ENCODE data around the gene GUCD1.
A peak's percentile ranks its signal among the peaks of the same experiment; 100 is the strongest.
"Not testable (repeated sequence)": the region's sequence is repeated elsewhere in the genome, so short reads cannot be mapped to it uniquely, and the experiment has no call there.

GUCD1 gene

DNA sequence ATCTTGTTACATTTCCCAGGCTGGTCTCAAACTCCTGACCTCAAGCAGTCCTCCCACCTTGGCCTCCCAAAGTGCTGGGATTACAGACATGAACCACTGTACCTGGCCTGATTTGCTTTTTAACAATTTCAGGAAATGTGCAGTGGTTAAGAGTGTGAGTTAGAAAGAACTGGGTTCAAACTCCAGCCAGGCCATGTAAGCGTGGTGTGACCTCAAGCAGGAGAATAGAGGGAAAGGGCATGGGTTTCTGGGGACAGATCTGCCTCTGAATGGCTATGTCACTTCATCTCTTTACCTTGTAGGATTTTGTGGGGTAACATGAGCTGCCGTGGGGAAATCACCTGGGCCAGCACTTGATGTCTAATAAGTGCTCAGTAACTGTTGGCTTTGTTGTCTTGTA lies 10.1 kb upstream of the GUCD1 start:
- DNase-seq (no peak), ATAC-seq (replicated peaks) (no peak)
- peak overlapping the region; percentile 49 to 77 for H3K27ac Mint-ChIP-seq
- no peak overlapping the region for H3K4me3 Mint-ChIP-seq
- H3K4me1 Mint-ChIP-seq (ENCODE audit: low read depth in 2 of 2), result peaks cover 23 to 44% of the 10 kb centered on the region in 2 donors
- no peaks in the 10 kb centered on the region for H3K9me3 Mint-ChIP-seq
- no peaks in the 10 kb centered on the region for H3K27me3 Mint-ChIP-seq
- H3K36me3 Mint-ChIP-seq (ENCODE audit: insufficient read depth), result peaks cover 72% of the 10 kb centered on the region

DNA sequence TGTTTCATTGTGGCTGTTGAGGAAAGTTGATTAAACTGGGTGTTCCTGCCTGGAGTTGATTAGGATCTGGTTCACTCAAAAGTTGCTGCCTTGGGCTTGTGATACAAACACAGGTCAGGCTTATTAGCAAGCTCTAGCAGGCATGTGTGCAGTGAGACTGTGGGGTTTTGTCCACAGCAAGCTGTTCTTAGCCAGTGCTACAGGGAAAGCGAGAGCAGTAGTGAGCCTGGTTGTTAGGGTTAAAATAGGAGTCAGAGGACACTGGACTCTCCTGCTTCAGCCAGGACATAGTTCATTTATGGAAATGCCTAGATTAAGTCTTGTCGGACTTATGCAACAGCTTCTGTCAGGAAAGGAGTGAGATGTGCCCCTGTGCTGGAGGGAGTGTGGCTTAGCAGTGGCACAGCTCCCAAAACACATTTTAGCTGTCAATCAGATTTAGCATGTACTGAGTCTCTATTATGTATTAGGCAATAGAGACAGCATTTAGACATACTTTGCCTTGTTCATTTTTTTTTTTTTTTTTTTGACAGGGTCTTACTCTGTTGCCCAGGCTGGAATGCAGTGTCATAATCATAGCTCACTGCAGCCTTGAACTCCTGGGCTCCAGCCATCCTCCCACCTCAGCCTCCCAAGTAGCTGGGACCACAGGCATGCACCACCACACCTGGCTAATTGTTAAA lies 9.6 kb upstream of the GUCD1 start:
- Mint-ChIP-seq H3K9me3 (no peaks in the 10 kb centered on the region), H3K4me3 (peak overlapping the region in 1 of 2 donors; percentile 30), H3K27ac (peak overlapping the region; percentile 49 to 77), H3K4me1 (ENCODE audit: low read depth in 2 of 2) (peaks cover 23 to 44% of the 10 kb centered on the region in 2 donors), H3K36me3 (ENCODE audit: insufficient read depth) (peaks cover 72% of the 10 kb centered on the region), H3K27me3 (no peaks in the 10 kb centered on the region)
- ATAC-seq (replicated peaks), result no peak
- DNase-seq, result no peak

DNA sequence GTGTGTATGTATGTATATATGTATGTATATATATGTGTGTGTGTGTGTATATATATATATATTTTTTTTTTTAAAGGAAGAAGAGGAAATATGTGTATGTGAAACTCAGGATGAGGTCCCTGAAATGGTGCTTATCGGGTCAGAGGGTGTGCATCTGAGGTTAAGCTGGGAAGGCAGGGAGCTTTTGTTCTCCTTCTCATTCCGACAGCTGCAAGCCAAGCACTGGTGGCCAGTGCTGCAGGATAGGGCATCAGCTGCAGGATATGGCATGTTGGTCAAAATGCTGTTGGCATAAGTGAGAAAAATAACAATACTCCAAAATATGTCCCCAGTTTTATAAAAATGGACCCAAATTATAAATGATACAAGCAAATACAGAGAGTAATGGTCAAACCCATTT lies 8.3 kb upstream of the GUCD1 start:
- no peak for ATAC-seq (replicated peaks)
- H3K27me3 Mint-ChIP-seq, result no peaks in the 10 kb centered on the region
- H3K27ac Mint-ChIP-seq, result peak overlapping the region in 1 of 2 donors; percentile 49
- H3K9me3 Mint-ChIP-seq, result no peaks in the 10 kb centered on the region
- H3K4me1 Mint-ChIP-seq (ENCODE audit: low read depth in 2 of 2), result peaks cover 31 to 54% of the 10 kb centered on the region in 2 donors
- H3K4me3 Mint-ChIP-seq, result no peak overlapping the region
- no peak for DNase-seq
- H3K36me3 Mint-ChIP-seq (ENCODE audit: insufficient read depth), result peaks cover 73% of the 10 kb centered on the region

DNA sequence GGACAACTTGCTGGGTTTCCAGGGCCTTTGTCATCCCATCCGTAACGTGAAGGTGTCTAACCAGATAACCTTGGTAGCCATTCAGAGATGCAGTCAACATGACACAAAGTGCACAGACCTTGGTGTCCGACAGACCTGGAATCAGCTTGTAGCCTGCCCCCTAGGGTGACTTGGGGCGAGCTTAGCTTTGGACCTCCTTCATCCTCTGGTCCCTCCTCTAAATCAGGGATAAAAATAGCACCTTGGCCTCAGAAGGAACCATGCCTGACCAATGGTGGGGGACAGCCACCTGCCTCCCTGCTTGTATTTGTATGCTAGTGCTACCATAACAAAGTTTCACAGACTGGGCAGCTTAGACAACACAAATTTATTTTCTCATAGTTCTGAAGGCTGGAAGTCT lies 4.5 kb upstream of the GUCD1 start:
- peaks cover 37 to 59% of the 10 kb centered on the region in 2 donors for H3K4me1 Mint-ChIP-seq (ENCODE audit: low read depth in 2 of 2)
- H3K27ac Mint-ChIP-seq, result no peak overlapping the region
- no peak overlapping the region for H3K4me3 Mint-ChIP-seq
- no peaks in the 10 kb centered on the region for H3K9me3 Mint-ChIP-seq
- ATAC-seq (replicated peaks) (no peak), DNase-seq (no peak)
- H3K27me3 Mint-ChIP-seq, result no peaks in the 10 kb centered on the region
- H3K36me3 Mint-ChIP-seq (ENCODE audit: insufficient read depth), result peaks cover 59% of the 10 kb centered on the region

DNA sequence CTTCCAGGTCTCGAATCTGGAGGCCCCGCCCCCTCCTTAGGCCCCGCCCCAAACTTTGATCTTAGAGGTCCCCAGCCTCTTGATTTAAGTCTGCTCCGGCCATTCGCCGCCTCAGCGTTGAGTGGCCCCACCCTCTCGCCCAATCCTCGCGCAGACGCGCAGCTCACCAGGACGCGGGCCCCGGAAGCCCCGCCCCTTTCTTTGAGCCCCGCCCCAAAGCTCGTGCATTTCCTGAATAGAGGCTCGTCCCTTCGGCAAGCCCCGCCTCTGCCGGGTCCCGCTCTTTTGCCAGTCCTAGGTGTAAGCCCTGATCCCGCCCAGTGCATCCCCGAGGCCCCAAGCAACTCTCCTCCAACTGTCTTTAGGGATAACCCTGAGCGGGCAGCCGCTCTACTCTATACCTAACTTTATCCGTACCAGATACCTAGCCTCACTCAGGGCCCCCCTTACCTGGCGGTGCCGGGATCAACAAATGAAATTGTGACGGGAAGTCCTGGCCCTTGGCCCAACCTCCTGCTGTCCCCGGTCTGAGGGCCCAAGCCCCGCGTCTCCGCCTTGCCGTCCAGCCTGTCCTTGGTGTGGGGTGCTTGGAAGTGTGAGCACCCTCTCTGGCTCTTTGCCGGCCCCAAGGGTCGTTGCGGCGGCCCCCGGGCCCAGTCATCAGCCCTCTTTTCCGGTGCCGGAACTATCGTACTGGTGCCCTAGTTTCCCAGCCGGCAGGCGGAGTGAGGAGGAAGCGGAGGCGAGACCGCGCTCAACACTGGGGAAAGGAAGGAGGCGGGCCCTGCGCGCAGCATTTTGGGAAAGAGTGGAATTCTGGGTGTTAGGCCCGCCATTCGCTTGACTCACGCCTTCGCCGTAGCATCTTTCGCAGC lies 464 bp upstream of the GUCD1 start, which contains the start of gene SNRPD3:
SNRPD3 (plus strand) TSS at position 835 of the 875 bp plus-strand sequence. CDS start 1,676 bp downstream, outside the sequence.
- Mint-ChIP-seq H3K36me3 (ENCODE audit: insufficient read depth) (peaks cover 41% of the 10 kb centered on the region), H3K27me3 (no peaks in the 10 kb centered on the region), H3K4me3 (peak within 1 kb of the TSS; percentile 98 to 99), H3K27ac (peak within 1 kb of the TSS; percentile 95 to 99), H3K9me3 (no peaks in the 10 kb centered on the region), H3K4me1 (ENCODE audit: low read depth in 2 of 2) (peaks cover 53 to 65% of the 10 kb centered on the region in 2 donors)
- ATAC-seq (replicated peaks) (peak; percentile 83), DNase-seq (peak; percentile 94 to 96 (median 95))

DNA sequence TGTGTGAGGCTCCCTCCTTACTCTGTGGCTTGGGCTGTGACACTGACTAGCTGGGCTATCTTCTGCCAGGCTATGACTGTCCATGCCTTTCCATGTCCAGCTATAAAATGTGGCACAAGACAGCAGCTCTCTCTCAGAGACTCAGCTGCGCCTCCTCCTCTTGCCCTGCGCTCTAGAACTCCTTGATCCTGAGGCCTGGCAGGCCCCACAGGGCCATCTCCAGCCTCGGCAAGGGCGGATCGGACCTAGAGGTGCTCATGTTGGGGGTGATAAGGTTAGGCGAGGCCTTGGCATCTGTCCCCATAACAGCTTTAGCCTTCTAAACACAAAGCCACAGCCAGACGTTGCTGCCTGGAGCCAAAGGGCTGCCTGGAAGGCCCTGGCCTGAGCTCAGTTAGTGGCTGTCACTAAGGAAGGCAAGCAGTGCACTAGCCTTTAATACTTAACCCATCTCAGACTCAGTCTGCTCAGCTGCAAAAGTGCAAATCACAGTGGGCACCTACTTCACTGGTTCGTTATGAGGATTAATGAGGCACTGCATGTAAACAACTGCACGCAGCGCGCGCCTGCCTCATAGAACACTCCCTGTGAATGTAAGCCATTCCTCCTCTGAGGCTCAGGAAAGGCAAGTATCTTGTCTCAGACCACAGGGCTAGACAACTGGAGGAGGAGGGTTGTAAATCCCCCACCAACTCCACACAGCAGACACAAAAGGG lies 1.2 kb downstream of the GUCD1 start:
- Mint-ChIP-seq H3K27me3 (no peaks in the 10 kb centered on the region), H3K4me3 (peak overlapping the region; percentile 98 to 99), H3K4me1 (ENCODE audit: low read depth in 2 of 2) (peaks cover 55 to 62% of the 10 kb centered on the region in 2 donors), H3K36me3 (ENCODE audit: insufficient read depth) (peaks cover 25% of the 10 kb centered on the region), H3K27ac (peak overlapping the region; percentile 90 to 95), H3K9me3 (no peaks in the 10 kb centered on the region)
- ATAC-seq (replicated peaks), result no peak
- no peak for DNase-seq

DNA sequence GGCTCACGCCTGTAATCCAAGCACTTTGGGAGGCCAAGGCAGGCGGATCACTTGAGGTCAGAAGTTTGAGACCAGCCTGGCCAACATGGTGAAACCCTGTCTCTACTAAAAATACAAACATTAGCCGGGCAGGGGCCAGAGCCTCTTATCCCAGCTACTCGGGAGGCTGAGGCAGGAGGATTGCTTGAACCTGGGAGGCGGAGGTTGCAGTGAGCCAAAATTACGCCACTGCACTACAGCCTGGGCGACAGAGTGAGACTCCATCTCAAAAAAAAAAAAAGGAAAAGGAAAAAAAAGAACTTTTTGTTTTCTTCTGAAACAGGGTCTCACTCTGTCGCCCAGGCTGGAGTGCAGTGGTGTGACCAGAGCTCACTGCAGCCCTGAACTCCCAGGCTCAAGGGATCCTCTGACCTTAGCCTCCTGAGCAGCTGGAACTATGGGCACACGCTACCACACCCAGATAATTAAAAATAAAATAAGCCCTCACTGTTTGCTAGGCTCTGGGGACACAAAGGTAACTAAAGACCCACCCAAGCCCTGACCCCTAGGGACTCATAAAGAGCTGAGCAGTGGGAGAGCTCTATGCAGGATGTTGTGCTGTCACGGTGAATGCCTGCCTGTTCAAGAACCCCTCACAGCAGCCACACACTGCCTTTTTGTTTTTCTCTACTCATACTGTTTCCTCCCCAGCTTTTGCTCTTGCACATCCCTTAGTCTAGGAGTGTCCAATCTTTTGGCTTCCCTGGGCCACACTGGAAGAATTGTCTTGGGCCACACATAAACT lies 2.2 kb downstream of the GUCD1 start:
- DNase-seq; ATAC-seq (replicated peaks); H3K9me3 Mint-ChIP-seq; H3K27me3 Mint-ChIP-seq: not testable (repeated sequence)
- Mint-ChIP-seq H3K4me3 (peak overlapping the region in 1 of 2 donors; percentile 98), H3K27ac (peak overlapping the region; percentile 73 to 95), H3K4me1 (ENCODE audit: low read depth in 2 of 2) (peaks cover 49 to 53% of the 10 kb centered on the region in 2 donors), H3K36me3 (ENCODE audit: insufficient read depth) (peaks cover 29% of the 10 kb centered on the region)

DNA sequence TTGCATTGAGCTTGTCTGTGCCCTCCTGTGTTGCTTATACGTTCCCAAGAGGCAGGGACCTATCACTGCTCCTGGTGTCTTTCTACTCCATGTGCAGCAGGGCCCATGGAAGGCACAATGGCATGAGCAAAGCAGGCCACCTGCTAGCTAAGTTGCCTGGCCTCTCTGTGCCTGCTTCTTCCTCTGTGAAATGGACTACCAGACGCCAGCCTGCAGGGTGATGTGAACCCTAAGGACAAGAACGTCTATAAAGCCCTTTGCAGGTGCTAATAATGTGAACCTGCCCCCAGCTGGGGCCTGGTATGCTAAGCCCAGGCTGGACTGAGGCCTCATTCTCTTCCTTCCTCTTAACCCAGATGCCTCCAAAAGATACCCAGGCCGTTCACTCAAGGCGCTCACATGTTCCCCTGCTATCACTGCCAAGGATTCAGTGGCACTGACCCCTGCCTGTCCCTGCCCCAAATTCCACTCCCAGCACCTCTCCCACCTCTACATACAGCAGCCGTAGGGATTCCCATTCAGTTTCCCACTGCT lies 4.0 kb downstream of the GUCD1 start:
- ATAC-seq (replicated peaks), result no peak
- H3K9me3 Mint-ChIP-seq, result no peaks in the 10 kb centered on the region
- H3K4me1 Mint-ChIP-seq (ENCODE audit: low read depth in 2 of 2), result peaks cover 36 to 39% of the 10 kb centered on the region in 2 donors
- peaks cover 43% of the 10 kb centered on the region for H3K36me3 Mint-ChIP-seq (ENCODE audit: insufficient read depth)
- H3K4me3 Mint-ChIP-seq, result no peak overlapping the region
- DNase-seq, result no peak
- peak overlapping the region; percentile 41 to 76 for H3K27ac Mint-ChIP-seq
- no peaks in the 10 kb centered on the region for H3K27me3 Mint-ChIP-seq

DNA sequence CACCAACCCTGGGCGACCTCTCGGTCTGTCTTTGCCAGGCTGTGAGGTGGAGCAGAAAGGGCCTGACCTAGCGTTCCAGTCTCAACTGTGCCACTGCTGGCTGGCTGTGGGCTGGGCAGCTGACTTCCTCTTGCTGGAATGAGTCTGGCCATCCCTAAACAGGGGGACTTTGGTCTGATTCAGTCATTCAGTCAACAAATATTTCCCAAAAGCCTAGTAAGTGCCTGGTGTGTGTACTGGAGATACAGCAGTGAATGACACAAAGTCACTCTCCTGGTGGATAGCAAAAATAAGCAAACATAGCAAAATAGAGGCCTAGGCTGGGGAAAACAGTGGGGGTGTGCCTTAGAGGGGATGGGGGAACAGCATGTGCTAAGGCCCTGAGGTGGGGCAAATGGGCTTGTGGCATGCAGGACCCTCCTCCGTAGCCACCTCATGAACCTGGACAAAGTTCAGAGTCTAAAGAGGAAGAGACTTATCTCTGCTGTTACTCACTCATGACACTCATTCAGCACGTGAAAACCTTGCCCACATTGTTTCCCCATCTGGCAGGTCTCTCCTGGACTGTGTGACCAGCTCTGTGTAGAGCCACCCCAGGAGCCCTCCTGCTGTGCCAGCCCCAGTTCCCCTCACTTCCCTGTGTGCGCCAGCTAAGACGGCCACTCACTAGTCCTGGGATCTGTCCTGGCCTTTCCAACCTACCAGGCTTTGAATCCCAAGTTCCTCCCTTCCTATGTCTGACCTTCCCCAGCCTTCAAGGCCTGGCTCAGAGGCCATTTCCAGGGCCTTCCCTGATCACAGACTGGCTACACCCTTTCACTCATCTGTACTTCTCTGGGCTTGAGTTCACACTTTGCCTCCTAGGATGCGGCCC lies 4.7 kb downstream of the GUCD1 start:
- ATAC-seq (replicated peaks), result no peak
- DNase-seq, result no peak
- H3K9me3 Mint-ChIP-seq, result no peaks in the 10 kb centered on the region
- peaks cover 42% of the 10 kb centered on the region for H3K36me3 Mint-ChIP-seq (ENCODE audit: insufficient read depth)
- no peaks in the 10 kb centered on the region for H3K27me3 Mint-ChIP-seq
- peak overlapping the region; percentile 58 to 76 for H3K27ac Mint-ChIP-seq
- peaks cover 30 to 35% of the 10 kb centered on the region in 2 donors for H3K4me1 Mint-ChIP-seq (ENCODE audit: low read depth in 2 of 2)
- no peak overlapping the region for H3K4me3 Mint-ChIP-seq

DNA sequence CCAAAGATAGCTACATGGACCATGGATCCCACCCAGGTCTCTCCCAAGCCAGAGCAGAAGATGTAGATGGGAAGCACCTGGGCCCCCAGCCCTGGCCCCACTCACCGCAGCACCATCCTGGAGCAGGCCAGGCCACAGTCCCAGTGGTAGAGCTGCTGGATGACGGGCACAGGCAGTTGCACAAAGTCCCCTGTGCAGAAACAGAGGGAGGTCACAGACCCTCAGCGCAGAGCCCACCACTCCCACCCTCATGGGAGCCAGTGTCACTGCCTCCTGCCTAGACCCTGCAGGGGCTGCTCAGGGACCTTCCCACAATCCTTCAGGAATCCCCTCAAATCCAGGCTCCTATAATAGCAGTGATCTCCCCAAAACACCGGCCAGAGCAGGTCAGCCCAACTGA lies 6.1 kb downstream of the GUCD1 start:
- no peak overlapping the region for H3K4me3 Mint-ChIP-seq
- no peak for ATAC-seq (replicated peaks)
- H3K4me1 Mint-ChIP-seq (ENCODE audit: low read depth in 2 of 2), result peaks cover 23 to 26% of the 10 kb centered on the region in 2 donors
- DNase-seq, result no peak
- H3K9me3 Mint-ChIP-seq, result no peaks in the 10 kb centered on the region
- H3K27me3 Mint-ChIP-seq, result no peaks in the 10 kb centered on the region
- peaks cover 41% of the 10 kb centered on the region for H3K36me3 Mint-ChIP-seq (ENCODE audit: insufficient read depth)
- peak overlapping the region in 1 of 2 donors; percentile 23 for H3K27ac Mint-ChIP-seq

DNA sequence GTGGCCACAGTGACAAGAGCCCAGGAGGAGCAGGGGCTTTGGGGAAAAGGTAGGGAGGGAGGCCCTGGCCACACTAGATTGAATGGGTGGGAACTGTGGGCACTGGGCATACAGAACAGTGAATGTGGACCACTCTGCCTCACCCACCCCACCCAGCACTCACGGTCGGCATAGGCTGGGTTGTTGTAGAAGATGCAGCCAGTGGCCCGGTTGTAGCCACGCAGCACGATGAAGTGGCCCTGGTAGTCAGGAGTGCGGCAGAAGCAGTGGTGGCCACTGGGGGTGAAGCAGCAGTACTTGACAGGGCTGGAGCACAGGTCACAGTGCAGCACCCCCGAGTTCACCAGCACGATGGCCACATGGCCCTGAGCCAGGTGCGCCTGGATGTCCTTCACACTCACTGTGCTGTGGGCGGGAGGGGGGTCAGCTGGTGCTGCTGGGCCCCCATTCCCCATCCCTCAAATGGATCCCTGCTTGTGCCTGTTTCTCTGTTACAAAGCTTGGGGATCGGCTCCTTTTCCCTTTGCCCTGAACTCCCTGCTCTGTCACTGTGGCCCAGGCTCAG lies 11.2 kb downstream of the GUCD1 start:
- H3K4me1 Mint-ChIP-seq (ENCODE audit: low read depth in 2 of 2), result no peaks in the 10 kb centered on the region
- ATAC-seq (replicated peaks) (no peak), DNase-seq (no peak)
- H3K4me3 Mint-ChIP-seq, result no peak overlapping the region
- H3K9me3 Mint-ChIP-seq, result no peaks in the 10 kb centered on the region
- H3K27me3 Mint-ChIP-seq, result no peaks in the 10 kb centered on the region
- H3K27ac Mint-ChIP-seq, result peak overlapping the region in 1 of 2 donors; percentile 65
- peaks cover 62% of the 10 kb centered on the region for H3K36me3 Mint-ChIP-seq (ENCODE audit: insufficient read depth)
